NCI-H226 (cell line): ENCODE results near the gene WASF2.
"Not testable (repeated sequence)": the region's sequence is repeated elsewhere in the genome, so short reads cannot be mapped to it uniquely, and the experiment has no call there.

Experiments
- DNase-seq: peaks from one replicate; pipeline ENCODE4 v3.0.0-alpha.2; 2015

The WASF2 gene

GRCh38 chr1:27492796-27493195 lies 2.8 kb upstream of the WASF2 start:
- DNase-seq = no peak

- DNase-seq = peak; percentile 5
Measured at GRCh38 chr1:27491748-27492700, 2.1 kb upstream of the WASF2 start.

- DNase-seq = peak; percentile 2
Measured at GRCh38 chr1:27489501-27489972, 430 bp downstream of the WASF2 start.

- DNase-seq = no peak
Measured at GRCh38 chr1:27487966-27488884, 1.7 kb downstream of the WASF2 start.

- no peak for DNase-seq
Measured at GRCh38 chr1:27485363-27485762, 4.6 kb downstream of the WASF2 start.

DNA sequence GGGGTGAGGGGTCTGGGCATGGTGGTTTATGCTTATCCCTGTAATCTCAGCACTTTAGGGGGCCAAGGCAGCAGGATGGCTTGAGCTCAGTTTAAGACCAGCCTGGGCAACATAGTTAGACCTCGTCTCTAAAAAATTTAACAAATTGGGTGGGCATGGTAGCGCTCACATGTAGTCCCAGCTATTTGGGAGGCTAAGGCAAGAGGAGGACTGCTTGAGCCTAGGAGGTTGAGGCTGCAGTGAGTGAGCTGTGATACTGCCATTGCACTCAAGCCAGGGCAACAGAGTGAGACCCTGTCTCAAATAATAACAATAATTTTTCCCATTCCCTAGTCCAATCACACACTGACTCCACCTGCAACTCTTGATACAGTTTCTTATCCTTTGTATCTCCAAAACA lies 6.3 kb downstream of the WASF2 start:
- no peak for DNase-seq

DNA sequence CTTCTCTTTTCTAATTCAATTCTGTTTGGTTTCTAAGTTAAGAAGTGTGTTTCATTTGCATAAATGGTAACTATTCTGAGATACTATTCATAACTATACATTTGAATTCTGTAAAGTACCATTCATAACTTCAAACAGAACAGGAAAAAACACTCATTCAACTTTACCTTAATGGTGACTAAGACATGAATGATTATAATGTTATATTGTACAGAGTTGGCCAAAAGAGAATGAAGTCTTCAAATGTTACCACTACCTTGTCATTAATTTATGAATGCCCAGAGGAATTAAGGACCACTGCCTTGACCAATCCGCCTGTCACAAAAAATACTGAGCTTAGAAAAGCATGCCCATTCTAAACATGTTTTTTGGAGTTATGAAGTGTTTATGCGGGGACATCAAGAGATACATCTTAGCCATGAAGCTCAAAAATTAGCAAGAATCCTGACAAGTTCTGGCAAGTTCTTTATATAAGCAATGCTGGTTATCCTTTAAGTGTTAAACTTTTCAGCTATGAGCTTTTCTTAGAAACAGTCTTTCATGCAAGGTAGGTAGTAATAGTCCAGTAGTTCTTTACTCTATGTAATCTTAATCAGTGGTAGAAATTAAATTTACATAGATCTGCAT lies 7.9 kb downstream of the WASF2 start:
- DNase-seq = no peak

DNA sequence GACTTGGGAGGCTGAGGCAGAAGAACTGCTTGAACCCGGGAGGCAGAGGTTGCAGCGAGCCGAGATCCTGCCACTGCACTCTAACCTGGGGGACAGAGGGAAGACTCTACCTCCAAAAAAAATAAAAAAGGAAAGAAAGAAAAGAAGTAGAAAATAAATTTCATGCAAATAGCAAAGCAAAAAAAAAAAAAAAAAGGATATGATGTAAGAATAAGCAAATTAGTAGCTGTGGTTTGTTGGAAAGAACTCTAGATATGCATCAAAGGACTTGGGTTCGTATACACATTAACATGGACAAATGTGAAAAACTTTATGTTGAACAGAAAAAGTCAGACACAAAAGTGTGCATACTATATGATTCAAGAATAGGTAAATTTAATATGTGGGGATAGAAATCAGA lies 11.9 kb downstream of the WASF2 start:
- DNase-seq = no peak

DNA sequence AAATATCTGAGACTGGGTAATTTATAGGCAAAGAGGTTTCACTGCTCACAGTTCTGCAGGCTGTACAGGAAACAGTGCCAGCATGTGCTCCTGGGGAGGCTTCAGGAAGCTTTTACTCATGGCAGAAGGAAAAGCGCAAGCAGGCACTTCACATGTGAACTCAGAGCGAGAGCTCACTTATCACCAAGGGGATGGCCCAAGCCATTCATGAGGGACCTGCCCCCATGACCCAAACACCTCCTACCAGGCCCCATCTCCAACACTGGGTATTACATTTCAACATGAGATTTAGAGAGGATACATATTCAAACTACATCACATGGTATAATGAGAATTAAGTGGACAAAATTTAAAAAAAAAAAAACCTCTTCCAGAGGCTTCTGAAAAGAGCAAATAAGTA lies 13.7 kb downstream of the WASF2 start:
- no peak for DNase-seq

DNA sequence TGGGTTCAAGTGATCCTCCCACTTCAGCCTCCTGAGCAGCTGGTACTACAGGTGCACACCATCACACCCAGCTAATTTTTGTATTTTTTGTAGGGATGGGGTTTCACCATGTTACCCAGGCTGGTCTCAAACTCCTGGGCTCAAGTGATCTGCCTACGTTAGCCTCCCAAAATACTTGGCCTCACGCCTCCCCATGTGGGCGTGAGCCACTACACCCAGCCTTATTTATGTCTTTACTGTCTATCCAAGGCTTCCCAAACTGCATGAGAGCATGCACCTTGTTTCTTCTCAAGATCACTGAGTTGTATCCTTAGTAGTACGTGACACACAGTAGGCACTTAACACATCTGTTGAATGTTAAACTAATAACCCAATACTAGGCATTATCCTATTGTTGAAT lies 14.2 kb downstream of the WASF2 start:
- DNase-seq = no peak

GRCh38 chr1:27473755-27474154 lies 16.2 kb downstream of the WASF2 start:
- DNase-seq = no peak

DNA sequence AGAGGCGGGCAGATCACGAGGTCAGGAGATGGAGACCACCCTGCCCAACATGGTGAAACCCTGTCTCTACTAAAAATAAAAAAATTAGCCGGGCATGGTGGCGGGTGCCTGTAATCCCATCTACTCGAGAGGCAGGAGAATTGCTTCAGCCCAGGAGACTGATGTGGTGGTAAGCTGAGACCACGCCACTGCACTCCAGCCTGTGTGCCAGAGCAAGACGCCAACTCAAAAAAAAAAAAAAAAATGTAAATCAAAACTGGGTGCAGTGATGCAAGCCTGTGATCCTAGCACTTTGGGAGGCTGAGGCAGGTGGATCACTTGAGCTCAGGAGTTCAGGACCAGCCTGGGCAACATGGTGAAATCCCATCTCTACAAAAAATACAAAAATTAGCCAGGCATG lies 17.9 kb downstream of the WASF2 start:
- DNase-seq = not testable (repeated sequence)

DNA sequence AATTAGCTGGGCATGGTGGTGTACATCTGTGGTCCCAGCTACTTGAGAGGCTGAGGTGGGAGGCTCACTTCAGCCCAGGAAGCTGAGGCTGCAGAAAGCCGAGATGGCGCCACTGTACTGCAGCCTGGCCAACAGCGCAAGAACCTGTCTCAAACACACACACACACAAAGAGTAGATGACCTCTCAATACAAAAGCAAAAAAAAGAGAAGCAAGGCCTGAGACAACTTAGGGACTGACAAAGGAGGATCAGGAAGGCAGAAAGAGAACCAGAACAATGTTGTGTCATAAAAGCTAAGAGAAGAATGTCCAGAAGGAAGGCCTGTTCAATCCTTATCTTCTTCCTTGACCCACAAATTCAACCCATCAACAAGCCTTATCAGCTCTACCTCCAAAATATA lies 18.5 kb downstream of the WASF2 start:
- no peak for DNase-seq

DNA sequence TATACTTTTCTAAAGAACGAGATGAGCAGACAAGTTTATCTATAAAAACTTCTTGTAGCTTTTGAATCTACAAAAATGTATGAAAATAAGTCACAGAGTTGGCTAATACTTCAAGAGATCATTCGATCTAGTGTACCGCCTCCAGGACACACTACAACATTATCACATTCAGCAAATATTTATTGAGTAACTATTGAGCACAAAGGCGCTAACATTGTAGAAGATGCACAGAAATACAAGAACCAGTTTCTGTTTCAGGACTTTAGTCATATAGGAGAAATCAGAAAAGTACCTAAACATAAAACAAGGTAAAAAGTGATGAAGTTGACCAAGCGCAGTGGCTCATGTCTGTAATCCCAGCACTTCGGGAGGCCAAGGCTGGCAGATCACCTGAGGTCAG lies 20.6 kb downstream of the WASF2 start:
- DNase-seq = no peak

- not testable (repeated sequence) for DNase-seq
Measured at GRCh38 chr1:27468378-27468777, 21.6 kb downstream of the WASF2 start.

DNA sequence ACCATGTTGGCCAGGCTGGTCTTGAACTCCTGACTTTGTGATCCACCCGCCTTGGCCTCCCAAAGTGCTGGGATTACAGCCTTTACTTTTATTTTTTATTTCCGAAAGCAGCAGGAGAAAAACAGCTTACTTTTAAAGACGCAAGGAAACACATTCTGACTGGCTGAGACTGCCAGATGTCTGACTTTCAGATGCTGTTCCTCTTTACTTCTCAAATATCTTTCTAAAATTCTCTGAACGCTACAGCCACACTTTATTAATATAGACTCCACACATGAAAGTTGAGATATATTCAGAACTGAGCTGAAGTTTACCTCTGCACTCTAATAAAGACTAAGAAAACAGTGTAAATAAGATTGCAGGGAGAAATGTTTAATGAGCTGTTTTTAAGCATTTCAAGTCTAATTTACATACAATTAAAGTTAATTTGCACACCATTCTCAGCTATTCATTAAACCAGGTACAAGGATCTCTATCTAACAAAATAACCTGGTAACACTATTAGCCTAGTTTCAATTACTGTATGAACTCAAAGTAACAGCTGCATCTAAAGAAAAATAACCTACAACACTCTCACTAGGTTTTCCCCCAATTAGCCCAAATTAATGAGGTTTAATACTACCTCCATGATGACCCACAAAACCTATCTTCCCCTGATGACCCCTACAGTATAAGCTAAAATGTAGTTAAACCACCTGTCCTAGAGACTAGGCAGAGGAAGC lies 24.9 kb downstream of the WASF2 start:
- DNase-seq = no peak

GRCh38 chr1:27463916-27464315 lies 26.1 kb downstream of the WASF2 start:
- peak; percentile 11 for DNase-seq

DNA sequence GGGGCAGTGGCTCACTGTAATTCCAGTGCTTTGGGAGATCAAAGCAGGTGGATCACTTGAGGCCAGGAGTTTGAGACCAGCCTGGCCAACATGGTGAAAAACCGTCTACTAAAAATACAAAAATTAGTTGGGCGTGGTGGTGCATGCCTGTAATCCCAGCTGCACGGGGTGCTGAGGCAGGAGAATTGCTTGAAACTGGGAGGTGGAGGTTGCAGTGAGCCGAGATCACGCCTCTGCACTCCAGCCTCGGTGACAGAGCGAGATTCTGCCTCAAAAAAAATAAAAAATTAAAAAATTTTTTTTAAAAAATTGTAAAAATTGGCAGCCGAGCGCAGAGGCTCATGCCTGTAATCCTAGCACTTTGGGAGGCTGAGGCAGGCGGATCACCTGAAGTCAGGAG lies 31.4 kb downstream of the WASF2 start:
- not testable (repeated sequence) for DNase-seq

- DNase-seq = peak; percentile 12
Measured at GRCh38 chr1:27455139-27455811, 34.7 kb downstream of the WASF2 start.

DNA sequence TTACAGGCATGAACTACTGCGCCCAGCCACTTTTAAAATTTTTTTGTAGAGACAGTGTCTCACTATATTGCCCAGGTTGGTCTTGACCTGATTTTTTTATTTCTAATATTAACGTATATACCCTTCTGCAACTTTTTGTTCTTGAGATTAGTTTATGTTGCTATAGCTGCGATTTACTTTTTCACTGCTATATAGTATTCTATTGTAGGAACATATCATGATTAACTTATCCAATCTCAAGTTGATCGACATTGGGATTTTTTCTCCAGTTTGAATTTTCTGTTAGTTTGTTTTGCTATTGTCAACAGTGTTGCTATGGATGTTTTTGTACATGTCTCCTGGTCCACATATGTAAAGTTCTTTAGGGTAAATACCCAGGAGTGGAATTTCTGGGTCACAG lies 35.4 kb downstream of the WASF2 start:
- DNase-seq = no peak

DNA sequence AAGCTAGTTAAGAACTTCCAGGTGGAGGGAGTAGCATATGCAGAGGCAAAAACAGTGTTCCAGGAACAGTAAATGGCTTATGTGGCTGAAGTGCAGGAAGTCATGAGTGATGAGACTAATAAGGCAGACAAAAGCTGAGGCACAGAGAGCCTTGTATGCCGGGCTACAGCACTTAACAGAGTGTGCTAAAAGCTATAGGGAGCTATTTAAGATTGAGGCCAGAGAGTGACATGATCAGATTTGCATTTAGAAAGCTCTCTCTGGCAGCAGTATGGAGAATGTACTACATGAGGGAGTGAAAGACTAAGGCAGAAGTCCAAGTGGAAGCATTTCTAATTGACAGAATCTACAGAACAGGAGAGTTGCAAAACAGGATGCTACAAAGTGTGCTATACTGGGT lies 38.6 kb downstream of the WASF2 start:
- DNase-seq = no peak

DNA sequence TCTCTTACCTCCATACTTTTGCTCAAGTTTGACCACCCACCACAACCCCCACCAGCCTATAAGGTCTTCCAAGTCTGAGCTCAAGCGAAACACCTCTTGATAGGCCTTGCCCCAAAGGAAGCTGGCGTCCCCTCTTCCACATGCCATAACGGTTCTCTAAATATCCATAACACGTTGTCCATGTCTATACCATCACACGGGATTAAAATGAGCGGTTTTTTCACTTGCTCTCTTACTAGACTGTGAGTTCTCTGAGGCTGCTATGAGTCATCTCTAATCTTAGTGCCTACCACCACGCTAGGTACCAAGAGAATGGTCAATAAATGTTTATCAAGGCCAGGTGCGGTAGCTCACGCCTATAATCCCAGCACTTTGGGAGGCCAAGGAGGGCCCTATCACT lies 41.0 kb downstream of the WASF2 start:
- DNase-seq = no peak
